ENCODE results near the gene ZNF780B. TPM values are rescaled to one million over a fixed set of nuclear protein-coding genes. Genes with fewer than 3 reads are reported as not detected.

ZNF780B gene
- total and polyA plus RNA-seq, 5 donors: 15.3 to 35.2 (median 30.0) TPM

Other genes with a start within 250 kb of the ZNF780B start
- 10 to 100 TPM in 3 of 4 donors, 1 to 10 TPM in 1; 7.7 to 17.6 (median 14.8) TPM for gene DYRK1B, start 222.1 kb downstream of the ZNF780B start, total RNA-seq
- 14.7 TPM for gene DYRK1B, start 222.1 kb downstream of the ZNF780B start, polyA plus RNA-seq
- 10 to 100 TPM; 68.6 to 83.7 (median 80.9) TPM for gene FBL, start 209.9 kb downstream of the ZNF780B start, total RNA-seq
- 63.6 TPM for gene FBL, start 209.9 kb downstream of the ZNF780B start, polyA plus RNA-seq
- 100 to 1,000 TPM in 1 of 4 donors, 10 to 100 TPM in 2, 1 to 10 TPM in 1; 8.8 to 112 (median 22.3) TPM for gene FCGBP, start 121.6 kb downstream of the ZNF780B start, total RNA-seq
- 2.1 TPM for gene FCGBP, start 121.6 kb downstream of the ZNF780B start, polyA plus RNA-seq
- gene PSMC4, start 85.1 kb downstream of the ZNF780B start, total RNA-seq: 10 to 100 TPM; 66.7 to 82.3 (median 70.6) TPM
- gene PSMC4, start 85.1 kb downstream of the ZNF780B start, polyA plus RNA-seq: 73.6 TPM
- 10 to 100 TPM in 1 of 4 donors, 1 to 10 TPM in 3; 5.8 to 10.8 (median 9.0) TPM for gene ZNF546, start 59.2 kb downstream of the ZNF780B start, total RNA-seq
- 4.4 TPM for gene ZNF546, start 59.2 kb downstream of the ZNF780B start, polyA plus RNA-seq
- gene ZNF780A, start 34.7 kb upstream of the ZNF780B start, total RNA-seq: 10 to 100 TPM; 12.1 to 18.5 (median 13.8) TPM
- 10.2 TPM for gene ZNF780A, start 34.7 kb upstream of the ZNF780B start, polyA plus RNA-seq
- 10 to 100 TPM; 16.9 to 22.6 (median 20.2) TPM for gene MAP3K10, start 135.2 kb upstream of the ZNF780B start, total RNA-seq
- 25.3 TPM for gene MAP3K10, start 135.2 kb upstream of the ZNF780B start, polyA plus RNA-seq
- gene TTC9B, start 162.2 kb upstream of the ZNF780B start, total RNA-seq: not detected
- 0.11 TPM for gene TTC9B, start 162.2 kb upstream of the ZNF780B start, polyA plus RNA-seq
- under 1 TPM; 0.23 to 0.41 (median 0.30) TPM for gene CCNP, start 170.5 kb upstream of the ZNF780B start, total RNA-seq
- 0.25 TPM for gene CCNP, start 170.5 kb upstream of the ZNF780B start, polyA plus RNA-seq
- gene AKT2, start 229.1 kb upstream of the ZNF780B start, total RNA-seq: 100 to 1,000 TPM; 119 to 131 (median 125) TPM
- 94.9 TPM for gene AKT2, start 229.1 kb upstream of the ZNF780B start, polyA plus RNA-seq